Activated naive CD4-positive, alpha-beta T cell treated with anti-CD3 and anti-CD28 coated beads for 36 hours (primary cell): ENCODE results near the gene ABCC10. TPM values are rescaled to one million over a fixed set of nuclear protein-coding genes. Genes with fewer than 3 reads are reported as not detected.
"Not testable (repeated sequence)": the region's sequence is repeated elsewhere in the genome, so short reads cannot be mapped to it uniquely, and the experiment has no call there.

Experiments
- CTCF ChIA-PET: fragments of 350-600 bp; sonication (Branson Sonifier 250); formaldehyde crosslinking; loops from one replicate; lab custom pipeline; 2021; ENCODE audit warnings: antibody characterized with exemption; lab: Charles Lee
- DNase-seq: peaks from one replicate; pipeline ENCODE4 v3.0.0-alpha.2; 2020
- H3K27ac Mint-ChIP-seq: one replicate; pipeline ENCODE4 v1.8.0; 2021; ENCODE audit warnings: mild to moderate bottlenecking, mixed read lengths
- H3K27me3 Mint-ChIP-seq: one replicate; pipeline ENCODE4 v1.8.0; 2021; ENCODE audit warnings: low read depth, mixed read lengths
- H3K36me3 Mint-ChIP-seq: one replicate; pipeline ENCODE4 v1.8.0; 2021; ENCODE audit warnings: low read depth, mixed read lengths
- H3K4me1 Mint-ChIP-seq: one replicate; pipeline ENCODE4 v1.8.0; 2021; ENCODE audit warnings: low read depth, mixed read lengths
- H3K4me3 Mint-ChIP-seq: one replicate; pipeline ENCODE4 v1.8.0; 2021; ENCODE audit warnings: mild to moderate bottlenecking, moderate library complexity, mixed read lengths
- H3K9me3 Mint-ChIP-seq: one replicate; pipeline ENCODE4 v1.8.0; 2021; ENCODE audit warnings: mixed read lengths
- intact Hi-C: fragments of 100-400 bp; cut with micrococcal nuclease; formaldehyde crosslinking; loops from one replicate; pipeline ENCODE4 v1.15.1; 2023
- total RNA-seq, 2 experiments: library from RNA; stranded (reverse); gene quantifications; one replicate each; pipeline ENCODE4 v1.2.3, GENCODE V29; 2021

ABCC10 gene
- total RNA-seq, 2 experiments from 2014 or later: 22.7 to 26.6 TPM

- no peaks in the 10 kb centered on the region for H3K9me3 Mint-ChIP-seq
- peaks cover 7% of the 10 kb centered on the region for H3K36me3 Mint-ChIP-seq
- intact Hi-C loops: no loop called here
- no peak overlapping the region for H3K4me3 Mint-ChIP-seq
- no peak for DNase-seq
- peaks cover 2% of the 10 kb centered on the region for H3K4me1 Mint-ChIP-seq
- H3K27ac Mint-ChIP-seq: no peak overlapping the region
- no peaks in the 10 kb centered on the region for H3K27me3 Mint-ChIP-seq
- CTCF ChIA-PET: no interaction called here
These were observed 23.4 kb downstream of the ABCC10 start for GRCh38 chr6:43450699-43451131.

- intact Hi-C loops: no loop called here
- Mint-ChIP-seq H3K36me3 (peaks cover 7% of the 10 kb centered on the region), H3K9me3 (no peaks in the 10 kb centered on the region), H3K27ac (no peak overlapping the region), H3K27me3 (no peaks in the 10 kb centered on the region), H3K4me3 (no peak overlapping the region), H3K4me1 (peaks cover 8% of the 10 kb centered on the region)
- CTCF ChIA-PET: interaction anchor here (9.7 kb wide), 1 partner anchor 56 kb away, joined by 69 read pairs; the partner anchor contains the start of gene LRRC73
- DNase-seq: no peak
These were observed 24.0 kb downstream of the ABCC10 start for GRCh38 chr6:43451348-43451747.

- Mint-ChIP-seq H3K36me3 (peaks cover 7% of the 10 kb centered on the region), H3K27me3 (peaks cover 4% of the 10 kb centered on the region), H3K4me3 (no peak overlapping the region), H3K9me3 (no peaks in the 10 kb centered on the region), H3K4me1 (peaks cover 8% of the 10 kb centered on the region), H3K27ac (no peak overlapping the region)
- DNase-seq: no peak
- CTCF ChIA-PET: interaction anchor here (9.7 kb wide), 1 partner anchor 56 kb away, joined by 69 read pairs; the partner anchor contains the start of gene LRRC73
- intact Hi-C loops: no loop called here
These were observed 24.6 kb downstream of the ABCC10 start for GRCh38 chr6:43451939-43452338.

GRCh38 chr6:43452896-43453295, 25.6 kb downstream of the ABCC10 start:
- Mint-ChIP-seq H3K4me1 (peaks cover 8% of the 10 kb centered on the region), H3K9me3 (no peaks in the 10 kb centered on the region), H3K27me3 (peaks cover 4% of the 10 kb centered on the region), H3K36me3 (peaks cover 1% of the 10 kb centered on the region), H3K27ac (no peak overlapping the region), H3K4me3 (no peak overlapping the region)
- DNase-seq: no peak
- CTCF ChIA-PET: interaction anchor here (9.7 kb wide), 1 partner anchor 55 kb away, joined by 69 read pairs; the partner anchor contains the start of gene LRRC73
- intact Hi-C loops: no loop called here

GRCh38 chr6:43453831-43454230, 26.5 kb downstream of the ABCC10 start:
- Mint-ChIP-seq H3K27ac (no peak overlapping the region), H3K4me3 (peak overlapping the region; percentile 74), H3K4me1 (peaks cover 8% of the 10 kb centered on the region), H3K9me3 (no peaks in the 10 kb centered on the region), H3K27me3 (peaks cover 4% of the 10 kb centered on the region), H3K36me3 (peaks cover 1% of the 10 kb centered on the region)
- intact Hi-C loops: loop anchor here (2.0 kb wide), 1 partner anchor 43 kb away; no protein-coding TSS in a partner anchor
- DNase-seq: no peak
- CTCF ChIA-PET: interaction anchor here (0.6 to 9.7 kb wide), 6 partner anchors 13 to 54 kb away, joined by 3 to 69 read pairs (median 4); partner anchors contain the start of gene LRRC73

GRCh38 chr6:43454290-43454695, 27.0 kb downstream of the ABCC10 start:
- peak overlapping the region; percentile 74 for H3K4me3 Mint-ChIP-seq
- DNase-seq: peak; percentile 75
- peaks cover 8% of the 10 kb centered on the region for H3K4me1 Mint-ChIP-seq
- no peaks in the 10 kb centered on the region for H3K9me3 Mint-ChIP-seq
- H3K27ac Mint-ChIP-seq: no peak overlapping the region
- CTCF ChIA-PET: interaction anchor here (0.6 to 9.7 kb wide), 6 partner anchors 13 to 53 kb away, joined by 3 to 69 read pairs (median 4); partner anchors contain the start of gene LRRC73
- peaks cover under 1% of the 10 kb centered on the region for H3K36me3 Mint-ChIP-seq
- intact Hi-C loops: loop anchor here (2.0 kb wide), 1 partner anchor 43 kb away; no protein-coding TSS in a partner anchor
- peaks cover 4% of the 10 kb centered on the region for H3K27me3 Mint-ChIP-seq

GRCh38 chr6:43454696-43455530, 27.6 kb downstream of the ABCC10 start:
- Mint-ChIP-seq H3K36me3 (no peaks in the 10 kb centered on the region), H3K4me1 (peaks cover 8% of the 10 kb centered on the region), H3K4me3 (peak overlapping the region; percentile 74), H3K27me3 (peaks cover 4% of the 10 kb centered on the region), H3K9me3 (no peaks in the 10 kb centered on the region), H3K27ac (no peak overlapping the region)
- CTCF ChIA-PET: interaction anchor here (0.7 to 9.7 kb wide), 5 partner anchors 14 to 53 kb away, joined by 3 to 69 read pairs (median 3); partner anchors contain the start of gene LRRC73
- intact Hi-C loops: loop anchor here (1.0 to 2.0 kb wide), 3 partner anchors 22 to 51 kb away; partner anchors contain the start of gene TJAP1
- peak; percentile 27 for DNase-seq

GRCh38 chr6:43455531-43456428, 28.4 kb downstream of the ABCC10 start, which contains the start of gene DLK2:
TSS of gene DLK2 (minus strand) at chr6:43455548. CDS start at chr6:43454825, 723 bp downstream.
- no peak within 1 kb of the TSS for H3K27ac Mint-ChIP-seq
- DNase-seq: peak; percentile 57
- intact Hi-C loops: loop anchor here (1.0 to 2.0 kb wide), 3 partner anchors 22 to 51 kb away; partner anchors contain the start of gene TJAP1
- peak within 1 kb of the TSS; percentile 89 for H3K4me3 Mint-ChIP-seq
- no peaks in the 10 kb centered on the region for H3K36me3 Mint-ChIP-seq
- CTCF ChIA-PET: interaction anchor here (0.7 to 9.7 kb wide), 2 partner anchors 16 to 52 kb away, joined by 3 to 69 read pairs; partner anchors contain the start of gene LRRC73
- peaks cover 4% of the 10 kb centered on the region for H3K27me3 Mint-ChIP-seq
- peaks cover 8% of the 10 kb centered on the region for H3K4me1 Mint-ChIP-seq
- H3K9me3 Mint-ChIP-seq: no peaks in the 10 kb centered on the region

- Mint-ChIP-seq H3K4me1 (peaks cover 8% of the 10 kb centered on the region), H3K36me3 (no peaks in the 10 kb centered on the region), H3K27me3 (peaks cover 11% of the 10 kb centered on the region), H3K9me3 (no peaks in the 10 kb centered on the region), H3K4me3 (no peak overlapping the region), H3K27ac (no peak overlapping the region)
- DNase-seq: no peak
- intact Hi-C loops: no loop called here
- CTCF ChIA-PET: interaction anchor here (1.2 to 9.7 kb wide), 2 partner anchors 12 to 50 kb away, joined by 3 to 69 read pairs; partner anchors contain the start of gene LRRC73
These were observed 30.3 kb downstream of the ABCC10 start for GRCh38 chr6:43457643-43458042.

GRCh38 chr6:43458154-43458553, 30.8 kb downstream of the ABCC10 start:
- intact Hi-C loops, H3K4me1 Mint-ChIP-seq, H3K27ac Mint-ChIP-seq, H3K36me3 Mint-ChIP-seq, H3K4me3 Mint-ChIP-seq, H3K9me3 Mint-ChIP-seq, DNase-seq: not testable (repeated sequence)
- H3K27me3 Mint-ChIP-seq: peaks cover 13% of the 10 kb centered on the region
- CTCF ChIA-PET: interaction anchor here (9.7 kb wide), 1 partner anchor 50 kb away, joined by 69 read pairs; the partner anchor contains the start of gene LRRC73

GRCh38 chr6:43459535-43459934, 32.2 kb downstream of the ABCC10 start:
- no peaks in the 10 kb centered on the region for H3K9me3 Mint-ChIP-seq
- peaks cover 8% of the 10 kb centered on the region for H3K4me1 Mint-ChIP-seq
- no peaks in the 10 kb centered on the region for H3K36me3 Mint-ChIP-seq
- no peak for DNase-seq
- H3K27me3 Mint-ChIP-seq: peaks cover 16% of the 10 kb centered on the region
- CTCF ChIA-PET: interaction anchor here (1.2 to 9.7 kb wide), 3 partner anchors 34 to 48 kb away, joined by 3 to 69 read pairs (median 6); partner anchors contain the start of gene LRRC73
- intact Hi-C loops: no loop called here
- no peak overlapping the region for H3K4me3 Mint-ChIP-seq
- no peak overlapping the region for H3K27ac Mint-ChIP-seq
